CD8-positive, alpha-beta memory T cell (primary cell): ENCODE results near the gene ADGRG7. TPM values are rescaled to one million over a fixed set of nuclear protein-coding genes. Genes with fewer than 3 reads are reported as not detected.

Experiments used
- CTCF ChIA-PET: fragments of 350-600 bp; sonication (Branson Sonifier 250); formaldehyde crosslinking; loops from one replicate; lab custom pipeline; 2021; ENCODE audit warnings: antibody characterized with exemption; lab: Charles Lee
- POLR2A ChIA-PET: fragments of 350-600 bp; sonication (Branson Sonifier 250); formaldehyde crosslinking; loops from one replicate; lab custom pipeline; 2021; ENCODE audit warnings: antibody characterized with exemption; lab: Charles Lee
- DNase-seq, 5 donors: peaks; one replicate each; pipeline versions ENCODE4 v3.0.0 to v3.0.0-alpha.2; 2020 to 2022; ENCODE audit warnings: mixed read lengths in 1 of 5
- H3K27ac ChIP-seq: one replicate; pipeline ENCODE4 v1.7.0; 2013; ENCODE audit warnings: low read depth, mild to moderate bottlenecking, low read length, moderate library complexity
- H3K27me3 ChIP-seq: 2 replicates; pipeline ENCODE4 v1.7.0; 2013; ENCODE audit warnings: low read length, mild to moderate bottlenecking; ENCODE audit not compliant: insufficient read depth, poor library complexity, severe bottlenecking
- H3K36me3 ChIP-seq: 2 replicates; pipeline ENCODE4 v1.7.0; 2013; ENCODE audit warnings: mild to moderate bottlenecking, low read length, moderate library complexity; ENCODE audit not compliant: insufficient read depth
- H3K4me1 ChIP-seq: 2 replicates; pipeline ENCODE4 v1.7.0; 2013; ENCODE audit warnings: mild to moderate bottlenecking, low read length, moderate library complexity; ENCODE audit not compliant: insufficient read depth
- H3K4me3 ChIP-seq: 2 replicates; pipeline ENCODE4 v1.7.0; 2013; ENCODE audit warnings: mild to moderate bottlenecking, low read length
- H3K9me3 ChIP-seq: 2 replicates; pipeline ENCODE4 v1.7.0; 2013; ENCODE audit warnings: mild to moderate bottlenecking, low read length
- H3K27ac Mint-ChIP-seq, 8 donors: one replicate each; pipeline ENCODE4 v1.8.0; 2020 to 2021; ENCODE audit warnings: mixed read lengths in 8 of 8, mild to moderate bottlenecking in 6 of 8, inconsistent platforms in 3 of 8, moderate library complexity in 3 of 8
- H3K27me3 Mint-ChIP-seq, 2 donors: one replicate each; pipeline ENCODE4 v1.8.0; 2020 to 2021; ENCODE audit warnings: mixed read lengths in 2 of 2, mild to moderate bottlenecking in 1 of 2, moderate library complexity in 1 of 2
- H3K36me3 Mint-ChIP-seq, 3 donors: one replicate each; pipeline ENCODE4 v1.8.0; 2020 to 2021; ENCODE audit warnings: mixed read lengths in 3 of 3, inconsistent platforms in 1 of 3, mild to moderate bottlenecking in 1 of 3
- H3K4me1 Mint-ChIP-seq, 3 donors: one replicate each; pipeline ENCODE4 v1.8.0; 2020 to 2021; ENCODE audit warnings: mixed read lengths in 3 of 3, inconsistent platforms in 1 of 3, mild to moderate bottlenecking in 1 of 3
- H3K4me3 Mint-ChIP-seq, 7 donors: one replicate each; pipeline ENCODE4 v1.8.0; 2020 to 2021; ENCODE audit warnings: mixed read lengths in 7 of 7, mild to moderate bottlenecking in 6 of 7, moderate library complexity in 4 of 7, inconsistent platforms in 2 of 7
- H3K9me3 Mint-ChIP-seq, 5 donors: one replicate each; pipeline ENCODE4 v1.8.0; 2020 to 2022; ENCODE audit warnings: mixed read lengths in 5 of 5, mild to moderate bottlenecking in 3 of 5, moderate library complexity in 2 of 5, inconsistent platforms in 1 of 5
- polyA plus RNA-seq: library from polyadenylated mRNA; unstranded; fragments of 300-500 nt; fragmentation: Illumina TruSeq; gene quantifications from one replicate; pipeline ENCODE4 v1.2.3, GENCODE V29; 2021
- total RNA-seq, 2 experiments: library from RNA; stranded (reverse); gene quantifications; one replicate each; pipeline ENCODE4 v1.2.3, GENCODE V29; 2021

Gene ADGRG7
- total and polyA plus RNA-seq, 3 experiments from 2014 or later = not detected

- Histone ChIP-seq H3K4me3 (no peak overlapping the region), H3K4me1 (peaks cover 11% of the 10 kb centered on the region), H3K27ac (no peak overlapping the region), H3K36me3 (no peaks in the 10 kb centered on the region), H3K9me3 (no peaks in the 10 kb centered on the region), H3K27me3 (no peaks in the 10 kb centered on the region)
- Mint-ChIP-seq H3K4me1 (peaks cover 12 to 14% (median 13%) of the 10 kb centered on the region in 3 donors), H3K27me3 (peaks cover 12 to 34% of the 10 kb centered on the region in 2 donors), H3K36me3 (no peaks in the 10 kb centered on the region), H3K27ac (no peak overlapping the region), H3K9me3 (no peaks in the 10 kb centered on the region), H3K4me3 (no peak overlapping the region)
- no peak for DNase-seq
- ChIA-PET CTCF (no interaction called here), POLR2A (no interaction called here)
These were observed 4.0 kb upstream of the ADGRG7 start for GRCh38 chr3:100605358-100605757.

- CTCF ChIA-PET = no interaction called here
- peaks cover 11% of the 10 kb centered on the region for H3K4me1 ChIP-seq
These were observed 2.4 kb upstream of the ADGRG7 start for GRCh38 chr3:100606894-100607512.

GRCh38 chr3:100609963-100610362 is 562 bp downstream of the ADGRG7 start:
- Mint-ChIP-seq H3K27me3 (peaks cover 13 to 57% of the 10 kb centered on the region in 2 donors), H3K27ac (no peak overlapping the region), H3K9me3 (no peaks in the 10 kb centered on the region), H3K36me3 (no peaks in the 10 kb centered on the region), H3K4me3 (no peak overlapping the region), H3K4me1 (peaks cover 0 to 2% (median 0%) of the 10 kb centered on the region in 3 donors)
- H3K9me3 ChIP-seq = no peaks in the 10 kb centered on the region
- H3K27ac ChIP-seq = no peak overlapping the region
- ChIA-PET POLR2A (no interaction called here), CTCF (no interaction called here)
- no peaks in the 10 kb centered on the region for H3K27me3 ChIP-seq
- H3K4me3 ChIP-seq = no peak overlapping the region
- no peaks in the 10 kb centered on the region for H3K4me1 ChIP-seq
- no peak for DNase-seq
- no peaks in the 10 kb centered on the region for H3K36me3 ChIP-seq

More at GRCh38 chr3:100606894-100607512, 2.4 kb upstream of the ADGRG7 start:
- H3K9me3 Mint-ChIP-seq = no peaks in the 10 kb centered on the region
- Histone ChIP-seq H3K4me3 (no peak overlapping the region), H3K27me3 (no peaks in the 10 kb centered on the region), H3K27ac (no peak overlapping the region), H3K9me3 (no peaks in the 10 kb centered on the region), H3K36me3 (no peaks in the 10 kb centered on the region)
- no peak overlapping the region for H3K4me3 Mint-ChIP-seq
- no peaks in the 10 kb centered on the region for H3K36me3 Mint-ChIP-seq
- H3K4me1 Mint-ChIP-seq = peaks cover 11 to 12% (median 12%) of the 10 kb centered on the region in 3 donors
- no peak for DNase-seq
- peaks cover 13 to 42% of the 10 kb centered on the region in 2 donors for H3K27me3 Mint-ChIP-seq
- H3K27ac Mint-ChIP-seq = no peak overlapping the region
- POLR2A ChIA-PET = no interaction called here

GRCh38 chr3:100611221-100611620 is 1.8 kb downstream of the ADGRG7 start:
- Mint-ChIP-seq H3K4me3 (no peak overlapping the region), H3K27me3 (peaks cover 12 to 56% of the 10 kb centered on the region in 2 donors), H3K36me3 (no peaks in the 10 kb centered on the region), H3K27ac (no peak overlapping the region), H3K4me1 (peaks cover 0 to 2% (median 0%) of the 10 kb centered on the region in 3 donors), H3K9me3 (no peaks in the 10 kb centered on the region)
- POLR2A ChIA-PET = no interaction called here
- no peak overlapping the region for H3K27ac ChIP-seq
- H3K4me3 ChIP-seq = no peak overlapping the region
- no peaks in the 10 kb centered on the region for H3K36me3 ChIP-seq
- H3K9me3 ChIP-seq = no peaks in the 10 kb centered on the region
- no peak for DNase-seq
- no peaks in the 10 kb centered on the region for H3K4me1 ChIP-seq
- no peaks in the 10 kb centered on the region for H3K27me3 ChIP-seq
- CTCF ChIA-PET = no interaction called here

GRCh38 chr3:100613721-100614390 is 4.5 kb downstream of the ADGRG7 start:
- Histone ChIP-seq H3K27me3 (no peaks in the 10 kb centered on the region), H3K9me3 (no peaks in the 10 kb centered on the region), H3K4me3 (no peak overlapping the region), H3K27ac (no peak overlapping the region), H3K36me3 (no peaks in the 10 kb centered on the region), H3K4me1 (no peaks in the 10 kb centered on the region)
- Mint-ChIP-seq H3K36me3 (no peaks in the 10 kb centered on the region), H3K27me3 (peaks cover 13 to 39% of the 10 kb centered on the region in 2 donors), H3K4me3 (no peak overlapping the region), H3K27ac (no peak overlapping the region), H3K9me3 (peaks cover 0 to 2% (median 0%) of the 10 kb centered on the region in 5 donors), H3K4me1 (peaks cover 0 to 2% (median 0%) of the 10 kb centered on the region in 3 donors)
- ChIA-PET POLR2A (no interaction called here), CTCF (no interaction called here)
- no peak for DNase-seq

GRCh38 chr3:100614941-100615340 is 5.5 kb downstream of the ADGRG7 start:
- H3K36me3 Mint-ChIP-seq = no peaks in the 10 kb centered on the region
- peaks cover 0 to 2% (median 0%) of the 10 kb centered on the region in 5 donors for H3K9me3 Mint-ChIP-seq
- peaks cover 10 to 32% of the 10 kb centered on the region in 2 donors for H3K27me3 Mint-ChIP-seq
- no peaks in the 10 kb centered on the region for H3K4me1 Mint-ChIP-seq
- no peak overlapping the region for H3K4me3 ChIP-seq
- no peaks in the 10 kb centered on the region for H3K4me1 ChIP-seq
- no peaks in the 10 kb centered on the region for H3K27me3 ChIP-seq
- no peak overlapping the region for H3K4me3 Mint-ChIP-seq
- no peak overlapping the region for H3K27ac ChIP-seq
- H3K9me3 ChIP-seq = no peaks in the 10 kb centered on the region
- H3K27ac Mint-ChIP-seq = no peak overlapping the region
- CTCF ChIA-PET = no interaction called here
- POLR2A ChIA-PET = no interaction called here
- H3K36me3 ChIP-seq = no peaks in the 10 kb centered on the region
- DNase-seq = no peak

GRCh38 chr3:100615684-100616083 is 6.3 kb downstream of the ADGRG7 start:
- peaks cover 5 to 25% of the 10 kb centered on the region in 2 donors for H3K27me3 Mint-ChIP-seq
- Histone ChIP-seq H3K4me3 (no peak overlapping the region), H3K9me3 (no peaks in the 10 kb centered on the region), H3K27ac (no peak overlapping the region), H3K36me3 (no peaks in the 10 kb centered on the region), H3K27me3 (no peaks in the 10 kb centered on the region), H3K4me1 (no peaks in the 10 kb centered on the region)
- no peaks in the 10 kb centered on the region for H3K36me3 Mint-ChIP-seq
- DNase-seq = no peak
- ChIA-PET POLR2A (no interaction called here), CTCF (no interaction called here)
- no peaks in the 10 kb centered on the region for H3K4me1 Mint-ChIP-seq
- H3K4me3 Mint-ChIP-seq = no peak overlapping the region
- H3K27ac Mint-ChIP-seq = no peak overlapping the region
- H3K9me3 Mint-ChIP-seq = peaks cover 0 to 2% (median 0%) of the 10 kb centered on the region in 5 donors

GRCh38 chr3:100621251-100621650 is 11.8 kb downstream of the ADGRG7 start:
- no peak overlapping the region for H3K27ac Mint-ChIP-seq
- H3K27me3 ChIP-seq = no peaks in the 10 kb centered on the region
- DNase-seq = no peak
- no peaks in the 10 kb centered on the region for H3K36me3 Mint-ChIP-seq
- H3K4me1 Mint-ChIP-seq = no peaks in the 10 kb centered on the region
- no peak overlapping the region for H3K27ac ChIP-seq
- no peaks in the 10 kb centered on the region for H3K36me3 ChIP-seq
- POLR2A ChIA-PET = no interaction called here
- H3K4me1 ChIP-seq = no peaks in the 10 kb centered on the region
- CTCF ChIA-PET = no interaction called here
- no peaks in the 10 kb centered on the region for H3K9me3 ChIP-seq
- peaks cover 0 to 7% (median 2%) of the 10 kb centered on the region in 5 donors for H3K9me3 Mint-ChIP-seq
- no peak overlapping the region for H3K4me3 ChIP-seq
- H3K27me3 Mint-ChIP-seq = peaks cover 5 to 12% of the 10 kb centered on the region in 2 donors
- no peak overlapping the region for H3K4me3 Mint-ChIP-seq
